ENCODE data around the gene DDO.

GRCh38 chr6:110425816-110426215, 10.4 kb upstream of the DDO start:
- TF ChIP-seq EP300 (conservative IDR thresholded peaks at IDR 0.05; ENCODE audit: poor library complexity, severe bottlenecking) (no peak), CTCF (IDR thresholded peaks at IDR 0.05; ENCODE audit: poor library complexity, severe bottlenecking) (no peak), EZH2 (IDR thresholded peaks at IDR 0.05; ENCODE audit: borderline replicate concordance, insufficient read depth, low read length, poor library complexity, severe bottlenecking) (no peak), MXI1 (conservative IDR thresholded peaks at IDR 0.05; ENCODE audit: poor library complexity, severe bottlenecking) (no peak)

Data from neural cell (in vitro differentiated cells).